Keratinocyte (primary cell): ENCODE measurements around the gene BCAS1. TPM values are rescaled to one million over a fixed set of nuclear protein-coding genes. Genes with fewer than 3 reads are reported as not detected.

Source experiments
- DNase-seq: peaks from one replicate; pipeline ENCODE4 v3.0.0-alpha.2; 2011; ENCODE audit warnings: low read depth, missing footprints, low spot score
- FAIRE-seq: peaks from 2 replicates; lab custom pipeline; 2011; peaks lifted over from hg19 to GRCh38; lab: Jason Lieb, UNC
- H2AFZ ChIP-seq: 2 replicates; pipeline ENCODE4 v1.6.0; 2012; ENCODE audit warnings: low read length, control low read depth, inconsistent platforms; ENCODE audit not compliant: control insufficient read depth
- H3K27ac ChIP-seq: 2 replicates; pipeline ENCODE4 v1.5.1; 2011; ENCODE audit warnings: low read length; ENCODE audit not compliant: control insufficient read depth, insufficient read depth
- H3K27me3 ChIP-seq: 3 replicates; pipeline ENCODE4 v1.6.0; 2011; ENCODE audit warnings: low read length; ENCODE audit not compliant: control insufficient read depth, insufficient read depth; ENCODE audit errors: extremely low read depth
- H3K36me3 ChIP-seq, 2 experiments: 2 replicates in 1 of 2; 3 replicates in 1 of 2; pipeline ENCODE4 v1.5.1; 2011; ENCODE audit warnings: low read length in 2 of 2, mild to moderate bottlenecking in 1 of 2; ENCODE audit not compliant: control insufficient read depth in 2 of 2, insufficient read depth in 2 of 2; ENCODE audit errors: extremely low read depth in 1 of 2
- H3K4me1 ChIP-seq: 3 replicates; pipeline ENCODE4 v1.5.1; 2011; ENCODE audit warnings: low read length; ENCODE audit not compliant: control insufficient read depth, insufficient read depth; ENCODE audit errors: extremely low read depth
- H3K4me2 ChIP-seq: 3 replicates; pipeline ENCODE4 v1.6.0; 2011; ENCODE audit warnings: low read depth, low read length; ENCODE audit not compliant: control insufficient read depth, insufficient read depth; ENCODE audit errors: extremely low read depth
- H3K4me3 ChIP-seq, 3 experiments: fragments of 200-600 bp in 1 of 3; sonication (generic) in 1 of 3; 2 replicates in 2 of 3; 3 replicates in 1 of 3; pipeline ENCODE4 v1.5.1; 2011 to 2016; ENCODE audit warnings: low read length in 3 of 3, mild to moderate bottlenecking in 3 of 3, control low read depth in 2 of 3, inconsistent platforms in 1 of 3, low read depth in 1 of 3, mixed read lengths in 1 of 3, mixed run types in 1 of 3, moderate library complexity in 1 of 3; ENCODE audit not compliant: control insufficient read depth in 2 of 3, insufficient read depth in 2 of 3; ENCODE audit errors: extremely low read depth in 1 of 3
- H3K79me2 ChIP-seq: 2 replicates; pipeline ENCODE4 v1.6.0; 2012; ENCODE audit warnings: low read length; ENCODE audit not compliant: control insufficient read depth, insufficient read depth
- H3K9ac ChIP-seq: 3 replicates; pipeline ENCODE4 v1.6.0; 2011; ENCODE audit warnings: low read length; ENCODE audit not compliant: control insufficient read depth, insufficient read depth; ENCODE audit errors: extremely low read depth
- H3K9me1 ChIP-seq: 3 replicates; pipeline ENCODE4 v1.6.0; 2011; ENCODE audit warnings: low read length; ENCODE audit not compliant: control insufficient read depth, insufficient read depth; ENCODE audit errors: extremely low read depth
- H3K9me3 ChIP-seq: 2 replicates; pipeline ENCODE4 v1.5.1; 2012; ENCODE audit warnings: low read depth, low read length; ENCODE audit not compliant: control insufficient read depth
- H4K20me1 ChIP-seq: 3 replicates; pipeline ENCODE4 v1.6.0; 2011; ENCODE audit warnings: low read length; ENCODE audit not compliant: control insufficient read depth, insufficient read depth; ENCODE audit errors: extremely low read depth
- EZH2 ChIP-seq: IDR thresholded peaks from one replicate; pipeline ENCODE4 v1.6.1; 2012; ENCODE audit warnings: inconsistent platforms, mild to moderate bottlenecking, low read length, moderate library complexity
- dilution Hi-C: fragments of 300-500 bp; cut with MboI; formaldehyde crosslinking; loops from one replicate; pipeline ENCODE4 v1.7.0; 2020; ENCODE audit warnings: low sequenced_read_pairs; ENCODE audit not compliant: extremely low pct_ligation_motif_present
- polyA plus RNA-seq, 5 experiments: library from polyadenylated mRNA; depleted of rRNA in 3 of 5; stranded (reverse) in 3 of 5; stranded (forward) in 1 of 5; unstranded in 1 of 5; fragments of >200 nt; gene quantifications; 1 replicate in 1 of 5; 2 replicates in 3 of 5; 3 replicates in 1 of 5; pipeline versions ENCODE4 v1.2.1 to v1.2.3, GENCODE V29; 2011 to 2012; ENCODE audit warnings: missing spikeins in 2 of 5, low read depth in 1 of 5, low replicate concordance in 1 of 5
- TF ChIP-seq, protein P1 (sequence below), 3 experiments: IDR thresholded peaks in 1 of 3; conservative IDR thresholded peaks in 1 of 3; optimal IDR thresholded peaks in 1 of 3; 2 replicates in 2 of 3; 3 replicates in 1 of 3; pipeline versions ENCODE3 to v1.5.1; 2011; ENCODE audit warnings: low read length in 3 of 3, mild to moderate bottlenecking in 3 of 3, moderate library complexity in 2 of 3, control low read depth in 1 of 3, inconsistent platforms in 1 of 3; ENCODE audit not compliant: insufficient read depth in 2 of 3; ENCODE audit errors: extremely low read depth in 1 of 3

The BCAS1 gene
- polyA plus RNA-seq, 1 donor (not counting 4 experiments of a cell fraction or from before 2014, with no cell fraction given), result not detected

DNA sequence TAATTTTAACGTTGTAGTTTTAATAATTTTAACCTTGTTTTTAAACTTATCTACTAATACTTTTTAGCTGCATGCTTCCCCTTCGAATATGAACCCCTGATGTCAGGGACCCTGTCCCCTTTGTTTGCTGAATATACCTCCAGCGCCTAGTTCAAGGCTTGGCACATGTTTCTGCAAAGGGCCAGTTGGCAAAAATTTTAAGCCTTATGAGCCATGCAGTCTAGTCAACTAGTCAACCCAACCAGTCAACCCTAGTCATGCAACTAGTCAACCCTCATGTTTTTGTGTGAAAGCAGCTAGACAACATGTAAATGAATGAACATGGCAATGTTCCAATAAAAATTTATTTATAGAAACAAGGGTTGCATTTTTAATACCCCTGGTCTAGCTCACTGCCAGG lies 119.8 kb downstream of the BCAS1 start:
- no peak for FAIRE-seq
- no peak for TF ChIP-seq EZH2
- TF ChIP-seq, protein P1, sequence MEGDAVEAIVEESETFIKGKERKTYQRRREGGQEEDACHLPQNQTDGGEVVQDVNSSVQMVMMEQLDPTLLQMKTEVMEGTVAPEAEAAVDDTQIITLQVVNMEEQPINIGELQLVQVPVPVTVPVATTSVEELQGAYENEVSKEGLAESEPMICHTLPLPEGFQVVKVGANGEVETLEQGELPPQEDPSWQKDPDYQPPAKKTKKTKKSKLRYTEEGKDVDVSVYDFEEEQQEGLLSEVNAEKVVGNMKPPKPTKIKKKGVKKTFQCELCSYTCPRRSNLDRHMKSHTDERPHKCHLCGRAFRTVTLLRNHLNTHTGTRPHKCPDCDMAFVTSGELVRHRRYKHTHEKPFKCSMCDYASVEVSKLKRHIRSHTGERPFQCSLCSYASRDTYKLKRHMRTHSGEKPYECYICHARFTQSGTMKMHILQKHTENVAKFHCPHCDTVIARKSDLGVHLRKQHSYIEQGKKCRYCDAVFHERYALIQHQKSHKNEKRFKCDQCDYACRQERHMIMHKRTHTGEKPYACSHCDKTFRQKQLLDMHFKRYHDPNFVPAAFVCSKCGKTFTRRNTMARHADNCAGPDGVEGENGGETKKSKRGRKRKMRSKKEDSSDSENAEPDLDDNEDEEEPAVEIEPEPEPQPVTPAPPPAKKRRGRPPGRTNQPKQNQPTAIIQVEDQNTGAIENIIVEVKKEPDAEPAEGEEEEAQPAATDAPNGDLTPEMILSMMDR (optimal IDR thresholded peaks at IDR 0.05 in 1 of 3, IDR thresholded peaks at IDR 0.05 in 1 of 3, conservative IDR thresholded peaks at IDR 0.05 in 1 of 3; ENCODE audit: extremely low read depth in 1 of 3, insufficient read depth in 2 of 3, low read length in 3 of 3), result no peak
- Histone ChIP-seq H3K36me3 (no peaks in the 10 kb centered on the region), H4K20me1 (no peaks in the 10 kb centered on the region), H3K9me3 (no peaks in the 10 kb centered on the region), H3K9me1 (no peaks in the 10 kb centered on the region), H3K79me2 (no peaks in the 10 kb centered on the region), H2AFZ (no peak overlapping the region), H3K4me3 (no peak overlapping the region), H3K9ac (no peak overlapping the region), H3K4me2 (no peak overlapping the region), H3K27ac (no peak overlapping the region), H3K4me1 (peaks cover 18% of the 10 kb centered on the region), H3K27me3 (no peaks in the 10 kb centered on the region)
- dilution Hi-C loops, result loop anchor here (10.0 kb wide), 1 partner anchor 104 kb away; no protein-coding TSS in a partner anchor
- no peak for DNase-seq

DNA sequence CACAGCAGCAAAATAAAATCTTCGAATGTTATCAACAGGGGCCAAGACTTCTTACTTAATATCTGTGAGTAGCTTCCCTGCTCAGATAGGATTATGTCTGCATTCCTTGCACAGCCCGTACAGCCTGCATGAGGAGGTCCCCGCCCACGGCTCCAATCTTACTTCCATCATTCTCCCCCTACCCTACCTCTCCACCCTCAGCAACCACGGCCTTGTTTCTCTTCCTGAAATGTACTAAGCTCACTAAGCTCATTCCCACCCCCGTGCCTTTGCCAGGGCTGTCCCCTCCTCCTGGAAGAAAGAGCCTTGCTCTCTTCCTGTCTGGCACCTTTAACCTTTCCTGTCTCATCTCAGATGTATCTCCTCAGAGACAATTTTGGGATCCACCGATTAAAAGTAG lies 120.4 kb downstream of the BCAS1 start:
- no peak overlapping the region for H3K4me3 ChIP-seq
- H3K79me2 ChIP-seq, result no peaks in the 10 kb centered on the region
- no peak overlapping the region for H3K9ac ChIP-seq
- dilution Hi-C loops, result loop anchor here (10.0 kb wide), 1 partner anchor 105 kb away; no protein-coding TSS in a partner anchor
- H3K4me2 ChIP-seq, result no peak overlapping the region
- H3K27ac ChIP-seq, result peak overlapping the region; percentile 69
- peak overlapping the region; percentile 61 for H2AFZ ChIP-seq
- DNase-seq (no peak), FAIRE-seq (no peak)
- H3K27me3 ChIP-seq, result no peaks in the 10 kb centered on the region
- H3K9me1 ChIP-seq, result no peaks in the 10 kb centered on the region
- TF ChIP-seq, protein P1 (optimal IDR thresholded peaks at IDR 0.05 in 1 of 3, IDR thresholded peaks at IDR 0.05 in 1 of 3, conservative IDR thresholded peaks at IDR 0.05 in 1 of 3; ENCODE audit: extremely low read depth in 1 of 3, insufficient read depth in 2 of 3, low read length in 3 of 3), result no peak
- TF ChIP-seq EZH2, result no peak
- H3K9me3 ChIP-seq, result no peaks in the 10 kb centered on the region
- peaks cover 18% of the 10 kb centered on the region for H3K4me1 ChIP-seq
- no peaks in the 10 kb centered on the region for H3K36me3 ChIP-seq
- H4K20me1 ChIP-seq, result no peaks in the 10 kb centered on the region
